CD4-positive, alpha-beta memory T cell (primary cell): ENCODE results near the gene APBA2. TPM values are rescaled to one million over a fixed set of nuclear protein-coding genes. Genes with fewer than 3 reads are reported as not detected.

Experiments
- CTCF ChIA-PET: fragments of 350-600 bp; sonication (Branson Sonifier 250); formaldehyde crosslinking; loops from one replicate; lab custom pipeline; 2021; ENCODE audit warnings: inconsistent platforms; ENCODE audit not compliant: partially characterized antibody; lab: Charles Lee
- POLR2A ChIA-PET: fragments of 350-600 bp; sonication (Branson Sonifier 250); formaldehyde crosslinking; loops from one replicate; lab custom pipeline; 2021; ENCODE audit not compliant: partially characterized antibody; lab: Charles Lee
- DNase-seq, 5 donors: peaks; one replicate each; pipeline versions ENCODE4 v3.0.0 to v3.0.0-alpha.2; 2020 to 2022; ENCODE audit warnings: mixed read lengths in 1 of 5
- H3K27ac ChIP-seq: one replicate; pipeline ENCODE4 v1.7.0; 2013; ENCODE audit warnings: low read depth, low read length
- H3K27me3 ChIP-seq: 2 replicates; pipeline ENCODE4 v1.7.0; 2013; ENCODE audit warnings: mild to moderate bottlenecking, low read length, moderate library complexity; ENCODE audit not compliant: insufficient read depth
- H3K36me3 ChIP-seq: 2 replicates; pipeline ENCODE4 v1.7.0; 2013; ENCODE audit warnings: mild to moderate bottlenecking, low read length, moderate library complexity; ENCODE audit not compliant: insufficient read depth
- H3K4me1 ChIP-seq: 2 replicates; pipeline ENCODE4 v1.7.0; 2013; ENCODE audit warnings: mild to moderate bottlenecking, low read length, moderate library complexity; ENCODE audit not compliant: insufficient read depth
- H3K4me3 ChIP-seq, 2 donors: one replicate each; pipeline ENCODE4 v1.7.0; 2013; ENCODE audit warnings: low read length in 2 of 2, mild to moderate bottlenecking in 1 of 2
- H3K9me3 ChIP-seq, 2 donors: one replicate each; pipeline ENCODE4 v1.7.0; 2013; ENCODE audit warnings: low read length in 2 of 2, control low read depth in 1 of 2; ENCODE audit not compliant: control insufficient read depth in 1 of 2
- H3K27ac Mint-ChIP-seq, 7 donors: one replicate each; pipeline ENCODE4 v1.8.0; 2020 to 2021; ENCODE audit warnings: mixed read lengths in 7 of 7, mild to moderate bottlenecking in 6 of 7, inconsistent platforms in 3 of 7, moderate library complexity in 3 of 7
- H3K27me3 Mint-ChIP-seq, 2 donors: one replicate each; pipeline ENCODE4 v1.8.0; 2020 to 2021; ENCODE audit warnings: mixed read lengths in 2 of 2
- H3K36me3 Mint-ChIP-seq, 2 donors: one replicate each; pipeline ENCODE4 v1.8.0; 2020 to 2021; ENCODE audit warnings: mixed read lengths in 2 of 2, inconsistent platforms in 1 of 2, mild to moderate bottlenecking in 1 of 2
- H3K4me1 Mint-ChIP-seq, 4 donors: one replicate each; pipeline ENCODE4 v1.8.0; 2020 to 2021; ENCODE audit warnings: mixed read lengths in 4 of 4, mild to moderate bottlenecking in 1 of 4
- H3K4me3 Mint-ChIP-seq, 8 donors: one replicate each; pipeline ENCODE4 v1.8.0; 2020 to 2021; ENCODE audit warnings: mixed read lengths in 8 of 8, mild to moderate bottlenecking in 7 of 8, moderate library complexity in 6 of 8, inconsistent platforms in 3 of 8
- H3K9me3 Mint-ChIP-seq, 8 donors: one replicate each; pipeline ENCODE4 v1.8.0; 2020 to 2021; ENCODE audit warnings: mixed read lengths in 8 of 8, mild to moderate bottlenecking in 5 of 8, inconsistent platforms in 3 of 8, moderate library complexity in 1 of 8
- intact Hi-C: fragments of 100-400 bp; cut with micrococcal nuclease; formaldehyde crosslinking; loops from one replicate; pipeline ENCODE4 v1.15.1; 2023
- polyA plus RNA-seq, 2 donors: library from polyadenylated mRNA; unstranded; fragments of 300-500 nt; fragmentation: Illumina TruSeq; gene quantifications; one replicate each; pipeline ENCODE4 v1.2.3, GENCODE V29; 2021
- total RNA-seq, 2 experiments: library from RNA; stranded (reverse); gene quantifications; one replicate each; pipeline ENCODE4 v1.2.3, GENCODE V29; 2021

Gene APBA2
- total and polyA plus RNA-seq, 4 experiments from 2014 or later = 11.1 to 57.3 (median 40.4) TPM

DNA sequence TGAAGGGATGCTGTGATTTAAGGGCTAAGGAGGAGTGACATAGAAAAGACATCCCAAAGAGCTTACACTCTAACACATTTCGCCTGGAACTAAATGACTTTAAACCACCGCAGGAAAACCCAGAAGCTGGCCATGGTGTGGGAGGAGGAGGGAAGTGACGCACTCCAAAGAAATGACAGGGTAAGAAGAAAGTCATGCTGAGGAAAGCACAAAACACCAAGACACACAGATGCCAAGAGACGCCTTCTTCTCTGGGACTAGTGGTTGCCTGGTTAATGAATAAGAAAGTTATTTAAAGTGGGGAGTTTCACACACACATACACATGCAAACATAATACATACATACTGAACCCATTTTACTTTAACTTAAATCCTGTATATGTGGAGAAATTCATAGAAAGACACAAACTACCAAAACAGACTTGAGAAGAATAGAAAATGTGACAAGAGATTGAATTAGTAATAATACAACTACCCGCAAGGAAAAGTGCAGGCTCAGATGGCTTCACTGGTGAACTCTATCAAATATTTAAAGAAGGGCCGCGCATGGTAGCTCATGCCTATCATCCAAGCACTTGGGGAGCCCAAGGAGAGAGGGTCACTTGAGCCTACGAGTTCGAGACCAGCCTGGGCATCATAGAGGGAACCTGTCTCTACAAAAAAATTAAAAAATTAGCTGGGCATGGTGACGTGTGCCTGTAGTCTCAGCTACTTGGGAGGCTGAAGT, 258.3 kb downstream of the APBA2 start:
- Mint-ChIP-seq H3K4me1 (peaks cover 5 to 9% (median 6%) of the 10 kb centered on the region in 4 donors), H3K4me3 (no peak overlapping the region), H3K27ac (no peak overlapping the region), H3K9me3 (no peaks in the 10 kb centered on the region), H3K27me3 (peaks cover 18 to 23% of the 10 kb centered on the region in 2 donors), H3K36me3 (no peaks in the 10 kb centered on the region)
- Histone ChIP-seq H3K27ac (no peak overlapping the region), H3K4me1 (peaks cover 8% of the 10 kb centered on the region), H3K9me3 (no peaks in the 10 kb centered on the region), H3K36me3 (no peaks in the 10 kb centered on the region), H3K4me3 (no peak overlapping the region), H3K27me3 (peaks cover 6% of the 10 kb centered on the region)
- intact Hi-C loops = loop anchor here (10.0 kb wide), 1 partner anchor 931 kb away; no protein-coding TSS in a partner anchor
- no peak for DNase-seq
- ChIA-PET POLR2A (no interaction called here), CTCF (interaction anchor here (0.9 kb wide), 1 partner anchor 40 kb away, joined by 4 read pairs; no protein-coding TSS in a partner anchor)

- no peaks in the 10 kb centered on the region for H3K9me3 ChIP-seq
- no peak overlapping the region for H3K27ac ChIP-seq
- no peaks in the 10 kb centered on the region for H3K36me3 ChIP-seq
- ChIA-PET POLR2A (no interaction called here), CTCF (no interaction called here)
- no peaks in the 10 kb centered on the region for H3K27me3 ChIP-seq
- Mint-ChIP-seq H3K4me3 (no peak overlapping the region), H3K27ac (peak overlapping the region in 1 of 7 donors; percentile 3), H3K9me3 (peaks cover 0 to 3% (median 0%) of the 10 kb centered on the region in 8 donors), H3K36me3 (no peaks in the 10 kb centered on the region), H3K4me1 (no peaks in the 10 kb centered on the region), H3K27me3 (peaks cover 0 to 2% of the 10 kb centered on the region in 2 donors)
- no peaks in the 10 kb centered on the region for H3K4me1 ChIP-seq
- no peak for DNase-seq
- H3K4me3 ChIP-seq = no peak overlapping the region
- intact Hi-C loops = loop anchor here (10.0 kb wide), 1 partner anchor 925 kb away; no protein-coding TSS in a partner anchor
Measured at GRCh38 chr15:29149738-29150075, 263.9 kb downstream of the APBA2 start.

DNA sequence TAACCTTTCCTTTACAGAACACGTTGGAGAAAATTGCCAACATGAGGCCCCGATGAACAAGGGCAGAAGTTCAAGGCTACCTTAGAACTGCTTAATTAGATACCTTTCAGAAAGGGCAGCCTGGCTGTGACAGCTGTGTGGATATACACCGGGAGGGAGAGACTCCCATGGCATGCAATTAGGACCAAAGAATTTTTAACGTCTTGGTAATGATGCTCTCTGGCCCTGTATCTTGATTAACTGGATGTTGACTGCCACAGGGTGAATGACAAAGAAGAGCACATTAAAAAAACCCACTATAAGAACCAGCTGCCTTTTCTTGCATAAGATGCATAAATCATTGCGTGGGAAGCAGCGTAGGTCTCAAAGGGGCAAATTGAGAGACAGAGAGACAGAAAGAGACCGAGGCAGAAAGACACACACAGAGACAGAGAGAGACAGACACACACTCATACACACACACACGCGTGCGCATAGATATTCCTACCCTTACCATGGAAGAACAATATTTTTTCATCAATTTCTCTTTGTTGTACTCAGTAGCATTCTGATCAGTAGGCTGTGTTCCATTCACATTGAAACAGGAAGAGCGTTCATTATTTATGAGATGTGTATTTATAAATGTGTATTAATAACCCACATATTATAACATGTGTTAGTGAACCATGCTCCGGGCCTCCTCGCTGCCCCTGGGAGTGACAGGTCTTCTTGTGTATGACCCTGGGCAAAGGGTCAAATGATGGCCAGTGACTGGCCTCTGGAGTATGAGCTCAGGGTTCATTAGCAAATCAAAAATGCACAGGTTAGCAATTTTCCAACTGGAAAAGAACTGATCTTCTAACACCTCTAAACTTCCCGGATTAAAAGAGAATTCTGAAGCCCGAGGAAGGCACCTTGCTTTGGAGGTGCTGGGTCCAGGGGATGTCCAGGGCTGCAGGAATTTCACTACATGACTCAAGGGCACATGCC, 265.0 kb downstream of the APBA2 start:
- Mint-ChIP-seq H3K27me3 (peaks cover under 1 to 3% of the 10 kb centered on the region in 2 donors), H3K36me3 (no peaks in the 10 kb centered on the region), H3K27ac (no peak overlapping the region), H3K9me3 (peaks cover 0 to 4% (median 0%) of the 10 kb centered on the region in 8 donors), H3K4me3 (no peak overlapping the region), H3K4me1 (no peaks in the 10 kb centered on the region)
- no peaks in the 10 kb centered on the region for H3K4me1 ChIP-seq
- H3K9me3 ChIP-seq = no peaks in the 10 kb centered on the region
- H3K4me3 ChIP-seq = no peak overlapping the region
- H3K36me3 ChIP-seq = no peaks in the 10 kb centered on the region
- intact Hi-C loops = no loop called here
- no peaks in the 10 kb centered on the region for H3K27me3 ChIP-seq
- CTCF ChIA-PET = no interaction called here
- no peak for DNase-seq
- no peak overlapping the region for H3K27ac ChIP-seq
- POLR2A ChIA-PET = no interaction called here

DNA sequence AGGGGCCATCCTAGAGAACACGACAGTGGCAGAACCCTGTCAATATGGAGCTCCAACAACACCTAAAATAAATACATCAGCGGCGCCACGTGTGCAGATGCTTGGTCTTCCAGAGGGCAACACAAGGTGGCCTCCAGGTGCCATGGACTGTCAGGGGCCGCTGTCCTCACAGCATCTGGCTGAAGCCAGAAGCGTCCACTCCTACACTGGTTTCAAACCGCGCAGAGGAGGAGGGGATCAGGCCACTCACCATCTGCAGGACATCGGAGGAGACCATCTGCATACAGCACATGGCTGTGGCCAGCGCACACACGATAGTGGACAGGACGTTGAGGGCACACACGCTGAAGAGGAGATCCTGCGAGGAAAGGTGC, 265.7 kb downstream of the APBA2 start:
- CTCF ChIA-PET = no interaction called here
- H3K4me3 Mint-ChIP-seq = no peak overlapping the region
- H3K9me3 Mint-ChIP-seq = peaks cover 0 to 5% (median 0%) of the 10 kb centered on the region in 8 donors
- no peaks in the 10 kb centered on the region for H3K36me3 ChIP-seq
- intact Hi-C loops = no loop called here
- no peak overlapping the region for H3K4me3 ChIP-seq
- no peak overlapping the region for H3K27ac Mint-ChIP-seq
- no peak for DNase-seq
- H3K27me3 Mint-ChIP-seq = peaks cover 5 to 7% of the 10 kb centered on the region in 2 donors
- POLR2A ChIA-PET = no interaction called here
- H3K36me3 Mint-ChIP-seq = no peaks in the 10 kb centered on the region
- no peaks in the 10 kb centered on the region for H3K27me3 ChIP-seq
- H3K27ac ChIP-seq = no peak overlapping the region
- no peaks in the 10 kb centered on the region for H3K4me1 Mint-ChIP-seq
- H3K4me1 ChIP-seq = no peaks in the 10 kb centered on the region
- no peaks in the 10 kb centered on the region for H3K9me3 ChIP-seq

DNA sequence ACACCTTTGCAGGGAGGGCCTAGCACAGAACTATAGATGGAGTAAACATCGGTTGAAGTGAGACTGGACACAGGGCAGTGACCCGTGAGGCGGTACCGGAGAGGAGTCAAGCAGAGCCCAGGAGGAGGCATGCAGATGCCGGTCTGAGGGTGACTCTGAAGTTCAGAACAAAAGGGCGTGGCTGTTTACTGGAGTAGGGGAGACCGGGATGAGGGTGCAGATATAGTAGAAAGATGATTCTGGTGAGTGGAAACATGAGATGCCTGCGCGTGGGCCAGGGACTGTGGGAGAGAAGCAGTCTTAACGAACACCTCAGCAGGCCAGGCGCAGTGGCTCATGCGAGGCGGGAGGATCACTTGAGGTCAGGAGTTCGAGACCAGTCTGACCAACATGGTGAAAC, 270.7 kb downstream of the APBA2 start:
- ChIA-PET POLR2A (no interaction called here), CTCF (no interaction called here)
- Mint-ChIP-seq H3K27me3 (peaks cover 16 to 20% of the 10 kb centered on the region in 2 donors), H3K36me3 (no peaks in the 10 kb centered on the region), H3K4me1 (peaks cover 0 to 5% (median 0%) of the 10 kb centered on the region in 4 donors), H3K9me3 (peaks cover 0 to 10% (median 7%) of the 10 kb centered on the region in 8 donors), H3K27ac (no peak overlapping the region), H3K4me3 (no peak overlapping the region)
- no peaks in the 10 kb centered on the region for H3K27me3 ChIP-seq
- H3K27ac ChIP-seq = no peak overlapping the region
- H3K36me3 ChIP-seq = no peaks in the 10 kb centered on the region
- no peak overlapping the region for H3K4me3 ChIP-seq
- H3K4me1 ChIP-seq = no peaks in the 10 kb centered on the region
- H3K9me3 ChIP-seq = no peaks in the 10 kb centered on the region
- DNase-seq = no peak
- intact Hi-C loops = no loop called here

DNA sequence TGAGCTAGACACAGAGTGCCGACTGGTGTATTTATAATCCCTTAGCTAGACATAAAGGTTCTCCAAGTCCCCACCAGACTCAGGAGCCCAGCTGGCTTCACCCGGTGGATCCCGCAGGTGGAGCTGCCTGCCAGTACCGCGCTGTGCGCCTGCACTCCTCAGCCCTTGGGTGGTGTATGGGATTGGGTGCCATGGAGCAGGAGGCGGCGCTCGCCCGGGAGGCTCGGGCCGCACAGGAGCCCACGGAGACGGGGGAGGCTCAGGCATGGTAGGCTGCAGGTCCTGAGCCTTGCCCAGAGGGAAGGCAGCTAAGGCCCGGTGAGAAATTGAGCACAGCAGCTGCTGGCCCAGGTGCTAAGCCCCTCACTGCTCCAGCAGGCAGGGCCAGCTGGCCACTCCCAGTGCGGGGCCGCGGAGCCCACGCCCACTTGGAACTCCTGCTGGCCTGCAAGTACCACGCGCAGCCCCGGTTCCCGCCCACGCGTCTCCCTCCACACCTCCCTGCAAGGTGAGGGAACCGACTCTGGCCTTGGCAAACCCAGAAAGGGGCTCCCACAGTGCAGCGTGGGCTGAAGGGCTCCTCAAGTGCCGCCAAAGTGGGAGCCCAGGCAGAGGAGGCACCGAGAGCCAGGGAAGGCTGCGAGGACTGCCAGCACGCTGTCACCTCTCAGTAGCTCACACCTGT, 274.1 kb downstream of the APBA2 start:
- Histone ChIP-seq H3K27me3 (no peaks in the 10 kb centered on the region), H3K27ac (no peak overlapping the region), H3K4me3 (no peak overlapping the region), H3K4me1 (no peaks in the 10 kb centered on the region), H3K9me3 (no peaks in the 10 kb centered on the region), H3K36me3 (no peaks in the 10 kb centered on the region)
- ChIA-PET POLR2A (no interaction called here), CTCF (interaction anchor here (1.3 kb wide), 1 partner anchor 20 kb away, joined by 5 read pairs; no protein-coding TSS in a partner anchor)
- Mint-ChIP-seq H3K9me3 (peaks cover 0 to 31% (median 18%) of the 10 kb centered on the region in 8 donors), H3K27ac (no peak overlapping the region), H3K4me1 (peaks cover 0 to 5% (median 0%) of the 10 kb centered on the region in 4 donors), H3K4me3 (no peak overlapping the region), H3K27me3 (peaks cover 21 to 32% of the 10 kb centered on the region in 2 donors), H3K36me3 (no peaks in the 10 kb centered on the region)
- intact Hi-C loops = no loop called here
- DNase-seq = no peak
